DND-41 (cell line): ENCODE results near the gene PSD4.

Source experiments
- ATAC-seq: fragments of 200-7000 bp; cut with Tn5 transposase; 3 replicates; pipeline ENCODE4 v1.9.1; 2021; ENCODE audit warnings: low read depth; ENCODE audit not compliant: insufficient read depth
- DNase-seq: peaks from one replicate; pipeline ENCODE4 v3.0.0-alpha.2; 2020
- H2AFZ ChIP-seq: 2 replicates; pipeline ENCODE4 v1.6.0; 2012; ENCODE audit warnings: low read depth, low read length
- H3K27ac ChIP-seq: 2 replicates; pipeline ENCODE4 v1.5.1; 2012; ENCODE audit warnings: low read length, inconsistent platforms
- H3K27me3 ChIP-seq: fragments of 200-600 bp; sonication (generic); 2 replicates; pipeline ENCODE4 v1.6.0; 2012; ENCODE audit warnings: low read length, mild to moderate bottlenecking, inconsistent platforms; ENCODE audit not compliant: insufficient read depth, poor library complexity
- H3K36me3 ChIP-seq: 2 replicates; pipeline ENCODE4 v1.5.1; 2012; ENCODE audit warnings: low read length, inconsistent platforms; ENCODE audit not compliant: insufficient read depth
- H3K4me1 ChIP-seq: 2 replicates; pipeline ENCODE4 v1.5.1; 2012; ENCODE audit warnings: mild to moderate bottlenecking, low read length; ENCODE audit not compliant: insufficient read depth
- H3K4me2 ChIP-seq: 2 replicates; pipeline ENCODE4 v1.6.0; 2012; ENCODE audit warnings: mild to moderate bottlenecking, moderate library complexity, low read length, inconsistent platforms; ENCODE audit not compliant: insufficient read depth
- H3K4me3 ChIP-seq, 2 experiments: fragments of 200-600 bp in 1 of 2; shearing (Covaris generic) in 1 of 2; 2 replicates each; pipeline ENCODE4 v1.5.1; 2012 to 2016; ENCODE audit warnings: inconsistent platforms in 2 of 2, low read length in 2 of 2, mild to moderate bottlenecking in 2 of 2, low read depth in 1 of 2, moderate library complexity in 1 of 2
- H3K79me2 ChIP-seq: 2 replicates; pipeline ENCODE4 v1.6.0; 2012; ENCODE audit warnings: low read length, inconsistent platforms; ENCODE audit not compliant: insufficient read depth
- H3K9ac ChIP-seq: 2 replicates; pipeline ENCODE4 v1.6.0; 2012; ENCODE audit warnings: low read depth, mild to moderate bottlenecking, inconsistent platforms, low read length, moderate library complexity
- H3K9me3 ChIP-seq: 2 replicates; pipeline ENCODE4 v1.5.1; 2012; ENCODE audit warnings: low read length, moderate library complexity, mild to moderate bottlenecking, inconsistent platforms; ENCODE audit not compliant: insufficient read depth, severe bottlenecking
- H4K20me1 ChIP-seq: 2 replicates; pipeline ENCODE4 v1.6.0; 2012; ENCODE audit warnings: low read length; ENCODE audit not compliant: insufficient read depth
- EZH2 ChIP-seq: IDR thresholded peaks from 3 replicates; pipeline ENCODE4 v1.6.1; 2012; ENCODE audit warnings: borderline replicate concordance, low read depth, mild to moderate bottlenecking, moderate library complexity, low read length, inconsistent platforms; ENCODE audit not compliant: severe bottlenecking
- TF ChIP-seq, protein P1 (sequence below): IDR thresholded peaks from 2 replicates; pipeline ENCODE4 v1.5.1; 2012; ENCODE audit warnings: borderline replicate concordance, low read length, moderate library complexity, mild to moderate bottlenecking; ENCODE audit not compliant: poor library complexity, severe bottlenecking; ENCODE audit errors: extremely low read depth

Gene PSD4

GRCh38 chr2:113175736-113176695, 2.2 kb downstream of the PSD4 start:
- peak overlapping the region; percentile 95 for H3K4me2 ChIP-seq
- peaks cover 79% of the 10 kb centered on the region for H3K79me2 ChIP-seq

DNA sequence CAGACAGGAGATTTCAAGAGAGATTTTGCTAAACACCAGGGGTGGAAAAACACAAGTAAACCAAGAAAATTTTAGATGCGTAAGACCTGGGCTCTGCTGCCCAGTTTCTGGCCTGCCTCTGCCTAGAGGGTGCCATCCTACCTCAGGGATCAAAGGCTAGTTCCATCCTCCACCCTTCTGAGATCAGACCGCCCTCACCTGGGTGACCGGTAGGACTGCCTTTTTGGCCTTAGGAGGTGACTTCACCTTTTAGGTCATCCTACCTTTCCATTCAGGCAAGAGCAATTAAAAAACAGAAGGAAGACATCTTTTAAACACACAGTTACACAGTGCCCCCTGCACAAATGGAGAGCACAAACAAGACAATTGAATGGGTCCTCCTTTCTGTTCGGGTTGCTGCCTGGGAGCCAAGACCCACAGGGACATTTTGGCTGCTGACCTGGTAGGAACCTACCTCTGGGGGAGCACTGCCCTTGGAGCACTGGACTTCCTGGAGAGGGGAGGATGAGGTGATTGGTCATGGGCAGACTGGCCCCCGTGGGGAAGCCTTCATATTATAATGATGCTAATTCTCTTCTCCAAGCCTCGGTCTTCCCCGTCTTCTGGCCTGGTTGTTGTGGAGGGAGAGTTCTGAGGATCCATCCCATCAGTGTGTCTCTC, 3.1 kb downstream of the PSD4 start:
- H3K79me2 ChIP-seq = peaks cover 87% of the 10 kb centered on the region
- peaks cover 58% of the 10 kb centered on the region for H4K20me1 ChIP-seq
- H3K27ac ChIP-seq = peak overlapping the region; percentile 96
- ATAC-seq = no peak
- no peak for DNase-seq
- no peaks in the 10 kb centered on the region for H3K27me3 ChIP-seq
- H3K4me2 ChIP-seq = peak overlapping the region; percentile 95
- H3K4me3 ChIP-seq = peak overlapping the region in 1 of 2 experiments; percentile 80; a peak in 1 of 4 replicates
- peak overlapping the region; percentile 78; the same call in 1 of the 2 replicates for H3K9ac ChIP-seq
- H2AFZ ChIP-seq = no peak overlapping the region
- peaks cover 64% of the 10 kb centered on the region for H3K36me3 ChIP-seq
- peaks cover 75% of the 10 kb centered on the region for H3K4me1 ChIP-seq
- TF ChIP-seq, protein P1, sequence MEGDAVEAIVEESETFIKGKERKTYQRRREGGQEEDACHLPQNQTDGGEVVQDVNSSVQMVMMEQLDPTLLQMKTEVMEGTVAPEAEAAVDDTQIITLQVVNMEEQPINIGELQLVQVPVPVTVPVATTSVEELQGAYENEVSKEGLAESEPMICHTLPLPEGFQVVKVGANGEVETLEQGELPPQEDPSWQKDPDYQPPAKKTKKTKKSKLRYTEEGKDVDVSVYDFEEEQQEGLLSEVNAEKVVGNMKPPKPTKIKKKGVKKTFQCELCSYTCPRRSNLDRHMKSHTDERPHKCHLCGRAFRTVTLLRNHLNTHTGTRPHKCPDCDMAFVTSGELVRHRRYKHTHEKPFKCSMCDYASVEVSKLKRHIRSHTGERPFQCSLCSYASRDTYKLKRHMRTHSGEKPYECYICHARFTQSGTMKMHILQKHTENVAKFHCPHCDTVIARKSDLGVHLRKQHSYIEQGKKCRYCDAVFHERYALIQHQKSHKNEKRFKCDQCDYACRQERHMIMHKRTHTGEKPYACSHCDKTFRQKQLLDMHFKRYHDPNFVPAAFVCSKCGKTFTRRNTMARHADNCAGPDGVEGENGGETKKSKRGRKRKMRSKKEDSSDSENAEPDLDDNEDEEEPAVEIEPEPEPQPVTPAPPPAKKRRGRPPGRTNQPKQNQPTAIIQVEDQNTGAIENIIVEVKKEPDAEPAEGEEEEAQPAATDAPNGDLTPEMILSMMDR = no peak
- TF ChIP-seq EZH2 = no peak
- no peaks in the 10 kb centered on the region for H3K9me3 ChIP-seq

More at GRCh38 chr2:113175736-113176695, 2.2 kb downstream of the PSD4 start:
- Histone ChIP-seq H3K4me1 (peaks cover 72% of the 10 kb centered on the region), H3K9ac (peak overlapping the region; percentile 78), H4K20me1 (peaks cover 49% of the 10 kb centered on the region), H3K27ac (peak overlapping the region; percentile 96), H2AFZ (no peak overlapping the region), H3K9me3 (no peaks in the 10 kb centered on the region), H3K36me3 (peaks cover 56% of the 10 kb centered on the region), H3K27me3 (no peaks in the 10 kb centered on the region), H3K4me3 (peak overlapping the region; percentile 25 to 80; a peak in 3 of 4 replicates)
- ATAC-seq (peak; percentile 2; the same call in 2 of the 3 replicates), DNase-seq (peak; percentile 73)
- TF ChIP-seq, protein P1 = no peak

- H3K4me1 ChIP-seq = peaks cover 74% of the 10 kb centered on the region
- no peak overlapping the region for H3K4me3 ChIP-seq
- H3K9ac ChIP-seq = no peak overlapping the region; the same call in 1 of the 2 replicates
- peaks cover 78% of the 10 kb centered on the region for H3K36me3 ChIP-seq
- DNase-seq = no peak
- TF ChIP-seq EZH2 = no peak
- TF ChIP-seq, protein P1 = no peak
- H3K79me2 ChIP-seq = peaks cover 98% of the 10 kb centered on the region
- H3K9me3 ChIP-seq = no peaks in the 10 kb centered on the region
- H3K4me2 ChIP-seq = 0 out of 2 replicates have a peak overlapping the region, but pooled peaks have one; percentile 95
- H4K20me1 ChIP-seq = peaks cover 71% of the 10 kb centered on the region
- H3K27me3 ChIP-seq = no peaks in the 10 kb centered on the region
- no peak overlapping the region for H2AFZ ChIP-seq
- H3K27ac ChIP-seq = peak overlapping the region; percentile 15; the same call in 1 of the 2 replicates
- no peak for ATAC-seq
These were observed 4.4 kb downstream of the PSD4 start for GRCh38 chr2:113178069-113178746.
